SK-N-SH (cell line): ENCODE results near the gene C3.

Experiments used
- CTCF ChIP-seq: fragments of 200-600 bp; sonication (generic); IDR thresholded peaks from 2 replicates; pipeline ENCODE4 v1.6.1; 2017; ENCODE audit warnings: antibody characterized with exemption, mild to moderate bottlenecking, moderate library complexity
- EP300 ChIP-seq, 2 experiments: IDR thresholded peaks; 2 replicates each; pipeline versions ENCODE4 v1.4.0 to v1.6.1; 2012; ENCODE audit warnings: borderline replicate concordance in 1 of 2, low read depth in 1 of 2, low read length in 1 of 2
- EZH2phosphoT487 ChIP-seq: fragments of 200-600 bp; sonication (generic); IDR thresholded peaks from 2 replicates; pipeline ENCODE4 v1.6.1; 2017; ENCODE audit warnings: low read depth, mixed run types, mild to moderate bottlenecking, antibody characterized with exemption, moderate library complexity, borderline replicate concordance
- FOXJ3 ChIP-seq: sonication (generic); formaldehyde crosslinking; IDR thresholded peaks from 2 replicates; pipeline ENCODE4 v1.5.1; 2020; ENCODE audit warnings: mild to moderate bottlenecking, missing genetic modification reagents
- JUND ChIP-seq: IDR thresholded peaks from 2 replicates; pipeline ENCODE4 v1.4.0; 2012
- POLR2AphosphoS5 ChIP-seq: IDR thresholded peaks from 2 replicates; pipeline ENCODE4 v1.6.1; 2012; ENCODE audit warnings: low read depth, low read length
- RAD21 ChIP-seq: IDR thresholded peaks from 2 replicates; pipeline ENCODE4 v1.6.1; 2012; ENCODE audit warnings: mild to moderate bottlenecking, low read length
- RFX5 ChIP-seq: IDR thresholded peaks from 2 replicates; pipeline ENCODE4 v1.6.1; 2012; ENCODE audit warnings: mild to moderate bottlenecking, improper control_type of control experiment, low read length
- SIN3A ChIP-seq: IDR thresholded peaks from 2 replicates; pipeline ENCODE4 v1.6.1; 2012; ENCODE audit warnings: low read depth, mild to moderate bottlenecking, low read length, moderate library complexity, borderline replicate concordance
- YY1 ChIP-seq: IDR thresholded peaks from 2 replicates; pipeline ENCODE4 v1.4.0; 2012; ENCODE audit warnings: low read depth, mild to moderate bottlenecking

GRCh38 chr19:6721138-6721474 is 656 bp upstream of the C3 start:
- TF ChIP-seq RFX5 (no peak), SIN3A (no peak), CTCF (no peak), EZH2phosphoT487 (no peak), RAD21 (no peak), POLR2AphosphoS5 (no peak), FOXJ3 (CRISPR knock-in tag) (no peak), EP300 (IDR thresholded peaks at IDR 0.05; ENCODE audit: borderline replicate concordance in 1 of 2, low read depth in 1 of 2, low read length in 1 of 2) (no peak), JUND (no peak), YY1 (no peak)
